Lower lobe of right lung (tissue), 2 donors: ENCODE measurements around the gene FZD4. TPM values are rescaled to one million over a fixed set of nuclear protein-coding genes. Genes with fewer than 3 reads are reported as not detected.

Experiments
- ATAC-seq, 2 donors: fragments of 200-7000 bp; cut with Tn5 transposase; one replicate each; pipeline ENCODE4 v1.9.1; 2020 to 2022; ENCODE audit warnings: mild to moderate bottlenecking in 2 of 2, moderate library complexity in 2 of 2
- DNase-seq: peaks from one replicate; pipeline ENCODE4 v3.0.0-alpha.2; 2020
- H3K27ac ChIP-seq: fragments of 200-600 bp; one replicate; pipeline ENCODE4 v1.8.0; 2022
- H3K27me3 ChIP-seq: fragments of 200-600 bp; one replicate; pipeline ENCODE4 v1.8.0; 2022; ENCODE audit warnings: low read depth
- H3K36me3 ChIP-seq: fragments of 200-600 bp; one replicate; pipeline ENCODE4 v1.8.0; 2022; ENCODE audit warnings: mild to moderate bottlenecking
- H3K4me1 ChIP-seq: fragments of 200-600 bp; one replicate; pipeline ENCODE4 v1.8.0; 2022
- H3K4me3 ChIP-seq: fragments of 200-600 bp; one replicate; pipeline ENCODE4 v1.8.0; 2022; ENCODE audit warnings: mild to moderate bottlenecking
- H3K9me3 ChIP-seq: fragments of 200-600 bp; one replicate; pipeline ENCODE4 v1.8.0; 2022
- CTCF ChIP-seq: fragments of 200-600 bp; IDR thresholded peaks from one replicate; pipeline ENCODE4 v1.8.0; 2022; ENCODE audit warnings: antibody characterized with exemption, mild to moderate bottlenecking
- intact Hi-C: fragments of 100-400 bp; cut with DNase I; formaldehyde crosslinking; loops from one replicate; pipeline ENCODE4 v1.11.0; 2022
- total RNA-seq: library from RNA; stranded (reverse); fragmentation: NEBNext Ultra II Directional; extraction: Animal tissue kit (Norgen Biotek cat#: 25700); gene quantifications from one replicate; pipeline ENCODE4 v1.2.1, GENCODE V29; 2021
- donor health status: DM: no; HTN: yes; CAD: no; lungs with severe emphysema.

FZD4 gene
- total RNA-seq, 1 donor from 2014 or later = 51.1 TPM

- intact Hi-C loops = no loop called here
Observed at GRCh38 chr11:86933891-86934581, 21.2 kb downstream of the FZD4 start.

GRCh38 chr11:86932924-86933875, 22.0 kb downstream of the FZD4 start:
- H3K4me1 ChIP-seq = peaks cover 35% of the 10 kb centered on the region
- no peaks in the 10 kb centered on the region for H3K27me3 ChIP-seq
- no peaks in the 10 kb centered on the region for H3K36me3 ChIP-seq
- no peak overlapping the region for H3K27ac ChIP-seq
- H3K4me3 ChIP-seq = no peak overlapping the region
- no peak for TF ChIP-seq CTCF
- no peaks in the 10 kb centered on the region for H3K9me3 ChIP-seq
- intact Hi-C loops = no loop called here
- ATAC-seq = no peak
- no peak for DNase-seq

More at GRCh38 chr11:86933891-86934581, 21.2 kb downstream of the FZD4 start:
- Histone ChIP-seq H3K27ac (no peak overlapping the region), H3K4me3 (no peak overlapping the region), H3K4me1 (peaks cover 43% of the 10 kb centered on the region), H3K9me3 (no peaks in the 10 kb centered on the region), H3K27me3 (no peaks in the 10 kb centered on the region), H3K36me3 (no peaks in the 10 kb centered on the region)
- no peak for TF ChIP-seq CTCF
- DNase-seq (no peak), ATAC-seq (no peak)

GRCh38 chr11:86932259-86932585, 23.0 kb downstream of the FZD4 start:
- no peak for TF ChIP-seq CTCF
- DNase-seq (no peak), ATAC-seq (no peak)
- Histone ChIP-seq H3K27ac (no peak overlapping the region), H3K27me3 (no peaks in the 10 kb centered on the region), H3K4me3 (no peak overlapping the region), H3K9me3 (no peaks in the 10 kb centered on the region), H3K36me3 (no peaks in the 10 kb centered on the region), H3K4me1 (peaks cover 25% of the 10 kb centered on the region)
- intact Hi-C loops = no loop called here

- Histone ChIP-seq H3K4me3 (no peak overlapping the region), H3K27me3 (no peaks in the 10 kb centered on the region), H3K36me3 (no peaks in the 10 kb centered on the region), H3K9me3 (no peaks in the 10 kb centered on the region), H3K27ac (no peak overlapping the region), H3K4me1 (peaks cover 24% of the 10 kb centered on the region)
- DNase-seq (no peak), ATAC-seq (no peak)
- intact Hi-C loops = no loop called here
- TF ChIP-seq CTCF = no peak
Observed at GRCh38 chr11:86931548-86932258, 23.5 kb downstream of the FZD4 start.

- H3K36me3 ChIP-seq = no peaks in the 10 kb centered on the region
- H3K9me3 ChIP-seq = no peaks in the 10 kb centered on the region
- H3K27ac ChIP-seq = no peak overlapping the region
- TF ChIP-seq CTCF = no peak
- no peak overlapping the region for H3K4me3 ChIP-seq
- no peaks in the 10 kb centered on the region for H3K27me3 ChIP-seq
- no peak for DNase-seq
- intact Hi-C loops = no loop called here
- peaks cover 24% of the 10 kb centered on the region for H3K4me1 ChIP-seq
- no peak for ATAC-seq
Observed at GRCh38 chr11:86930957-86931547, 24.1 kb downstream of the FZD4 start.
